Right atrium auricular region (tissue), 2 donors: Measurements from ENCODE around the gene TMEM191C. TPM values are rescaled to one million over a fixed set of nuclear protein-coding genes. Genes with fewer than 3 reads are reported as not detected.

ENCODE experiments used
- DNase-seq: peaks from one replicate; pipeline ENCODE4 v3.0.0-alpha.2; 2019; ENCODE audit warnings: low spot score
- H3K27ac ChIP-seq, 2 donors: fragments of 200-600 bp; sonication (generic); 1 replicate in 1 of 2; 2 replicates in 1 of 2; pipeline ENCODE4 v1.5.1; 2016 to 2019
- H3K27me3 ChIP-seq, 2 donors: fragments of 200-600 bp; sonication (generic); one replicate each; pipeline versions ENCODE4 v1.5.1 to v1.6.0; 2017 to 2019
- H3K36me3 ChIP-seq: fragments of 200-600 bp; sonication (generic); one replicate; pipeline ENCODE4 v1.5.1; 2016
- H3K4me1 ChIP-seq, 2 donors: fragments of 200-600 bp; sonication (generic); one replicate each; pipeline versions ENCODE4 v1.5.1 to v1.6.0; 2017 to 2019
- H3K4me3 ChIP-seq, 2 donors: fragments of 200-600 bp; sonication (generic); 1 replicate in 1 of 2; 2 replicates in 1 of 2; pipeline ENCODE4 v1.5.1; 2017 to 2019; ENCODE audit warnings: mild to moderate bottlenecking in 1 of 2, moderate library complexity in 1 of 2
- H3K9me3 ChIP-seq, 2 donors: fragments of 200-600 bp; sonication (generic); one replicate each; pipeline ENCODE4 v1.5.1; 2019
- CTCF ChIP-seq, 2 donors: fragments of 200-600 bp; sonication (generic); IDR thresholded peaks; one replicate each; pipeline ENCODE4 v1.5.1; 2019; ENCODE audit warnings: antibody characterized with exemption in 2 of 2
- total RNA-seq, 2 donors: library from RNA; depleted of rRNA; stranded (reverse); fragments of >200 nt; gene quantifications; one replicate each; pipeline ENCODE4 v1.1.0, GENCODE V29; 2016

The TMEM191C gene
- total RNA-seq, 2 donors from 2014 or later = 1.3 TPM

- Histone ChIP-seq H3K27ac (no peak overlapping the region), H3K27me3 (no peaks in the 10 kb centered on the region), H3K9me3 (no peaks in the 10 kb centered on the region), H3K4me1 (peaks cover 0 to 6% of the 10 kb centered on the region in 2 donors), H3K4me3 (no peak overlapping the region), H3K36me3 (peaks cover 22% of the 10 kb centered on the region)
- no peak for TF ChIP-seq CTCF (IDR thresholded peaks at IDR 0.05)
- peak; percentile 42 for DNase-seq
Measured at GRCh38 chr22:21446827-21447690, 20.1 kb upstream of the TMEM191C start.

GRCh38 chr22:21447694-21448402, 19.3 kb upstream of the TMEM191C start:
- Histone ChIP-seq H3K27ac (no peak overlapping the region), H3K27me3 (no peaks in the 10 kb centered on the region), H3K36me3 (peaks cover 22% of the 10 kb centered on the region), H3K9me3 (no peaks in the 10 kb centered on the region), H3K4me3 (no peak overlapping the region), H3K4me1 (peaks cover 0 to 6% of the 10 kb centered on the region in 2 donors)
- no peak for TF ChIP-seq CTCF (IDR thresholded peaks at IDR 0.05)
- no peak for DNase-seq

- Histone ChIP-seq H3K36me3 (peaks cover 22% of the 10 kb centered on the region), H3K9me3 (no peaks in the 10 kb centered on the region), H3K4me3 (no peak overlapping the region), H3K4me1 (no peaks in the 10 kb centered on the region), H3K27me3 (no peaks in the 10 kb centered on the region), H3K27ac (no peak overlapping the region)
- DNase-seq = no peak
- no peak for TF ChIP-seq CTCF (IDR thresholded peaks at IDR 0.05)
Measured at GRCh38 chr22:21448627-21449416, 18.4 kb upstream of the TMEM191C start.

GRCh38 chr22:21449531-21450319, 17.5 kb upstream of the TMEM191C start:
- Histone ChIP-seq H3K27me3 (no peaks in the 10 kb centered on the region), H3K27ac (no peak overlapping the region), H3K9me3 (no peaks in the 10 kb centered on the region), H3K4me3 (no peak overlapping the region), H3K36me3 (peaks cover 22% of the 10 kb centered on the region), H3K4me1 (no peaks in the 10 kb centered on the region)
- DNase-seq = no peak
- no peak for TF ChIP-seq CTCF (IDR thresholded peaks at IDR 0.05)

GRCh38 chr22:21450320-21450831, 16.8 kb upstream of the TMEM191C start:
- Histone ChIP-seq H3K27me3 (no peaks in the 10 kb centered on the region), H3K36me3 (peaks cover 16% of the 10 kb centered on the region), H3K27ac (no peak overlapping the region), H3K4me1 (no peaks in the 10 kb centered on the region), H3K9me3 (no peaks in the 10 kb centered on the region), H3K4me3 (no peak overlapping the region)
- TF ChIP-seq CTCF (IDR thresholded peaks at IDR 0.05) = no peak
- no peak for DNase-seq
